ENCODE data around the gene TRMT2A. TPM values are rescaled to one million over a fixed set of nuclear protein-coding genes. Genes with fewer than 3 reads are reported as not detected.

Gene TRMT2A
- total and polyA plus RNA-seq, 5 donors, result 23.1 to 32.0 (median 28.0) TPM

- Histone ChIP-seq H3K4me3 (ENCODE audit: low read length) (no peak overlapping the region), H3K9me3 (ENCODE audit: control insufficient read depth, low read length) (no peaks in the 10 kb centered on the region), H3K27ac (ENCODE audit: low read length) (no peak overlapping the region), H3K27me3 (ENCODE audit: control insufficient read depth, insufficient read depth) (no peaks in the 10 kb centered on the region), H3K4me1 (ENCODE audit: control insufficient read depth, insufficient read depth, low read length) (no peaks in the 10 kb centered on the region)
- intact Hi-C loops (cut with DNase I), result no loop called here
- ATAC-seq (no peak), DNase-seq (no peak)
- WGBS, result 89% methylated on average over 11 of the region's 11 CpGs
These were observed 54.3 kb downstream of the TRMT2A start for GRCh38 chr22:20062766-20063083.

DNA sequence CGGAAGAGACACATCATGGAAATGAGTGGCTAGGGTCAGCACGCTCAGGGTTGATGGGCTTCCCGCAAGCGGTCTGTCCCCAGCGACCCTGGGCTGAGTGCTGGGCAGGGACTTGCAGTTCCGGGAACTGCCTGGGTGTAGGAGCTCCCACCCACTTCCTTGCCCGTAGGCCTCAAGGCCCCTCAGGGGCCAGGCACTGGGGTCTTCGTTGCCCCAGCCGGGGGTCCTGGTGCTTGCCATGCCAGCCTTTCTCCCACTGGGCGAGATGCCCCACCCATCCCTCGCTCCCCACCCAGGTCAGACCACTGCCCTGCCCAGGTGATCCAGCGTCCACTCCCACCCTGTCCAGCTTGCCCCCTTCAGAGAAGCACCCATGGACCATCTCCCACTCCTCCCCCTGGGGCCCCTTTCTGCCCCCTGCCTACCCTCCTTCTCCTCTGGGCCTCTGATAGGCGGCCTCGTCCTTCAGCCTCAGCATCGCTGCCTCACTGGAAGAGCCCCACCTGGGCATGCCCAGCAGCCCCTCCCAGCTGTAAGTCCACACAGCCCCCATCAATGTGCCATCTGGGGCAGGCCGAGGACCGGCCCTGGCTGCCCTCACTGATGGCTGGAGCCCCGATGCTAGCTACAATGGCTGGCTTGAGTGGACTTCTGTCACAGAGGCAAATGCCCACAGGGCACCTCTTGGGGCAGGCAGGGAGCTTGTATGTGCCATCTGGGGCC, 54.8 kb downstream of the TRMT2A start:
- no peak overlapping the region for H3K27ac ChIP-seq (ENCODE audit: low read length)
- H3K4me1 ChIP-seq (ENCODE audit: control insufficient read depth, insufficient read depth, low read length), result no peaks in the 10 kb centered on the region

More for the DNA sequence above, 54.8 kb downstream of the TRMT2A start:
- no peak for DNase-seq
- H3K27me3 ChIP-seq (ENCODE audit: control insufficient read depth, insufficient read depth), result no peaks in the 10 kb centered on the region
- intact Hi-C loops (cut with DNase I), result no loop called here
- no peak for ATAC-seq
- no peak overlapping the region for H3K4me3 ChIP-seq (ENCODE audit: low read length)
- no peaks in the 10 kb centered on the region for H3K9me3 ChIP-seq (ENCODE audit: control insufficient read depth, low read length)
- 92% methylated on average over 18 of the region's 18 CpGs for WGBS

Small RNA genes within 50 kb of the gene (microRNA-seq; reads per million reads assigned to microRNA genes)
- 0 to 0.54 reads per million in 2 donors for gene MIR6816

Other genes with a start within 250 kb of the TRMT2A start
- gene COMT, start 175.5 kb downstream of the TRMT2A start, total RNA-seq, result 10 to 100 TPM; 69.6 to 89.3 (median 84.4) TPM
- 102 TPM for gene COMT, start 175.5 kb downstream of the TRMT2A start, polyA plus RNA-seq
- 10 to 100 TPM; 18.7 to 28.5 (median 26.0) TPM for gene TXNRD2, start 175.4 kb downstream of the TRMT2A start, total RNA-seq
- gene TXNRD2, start 175.4 kb downstream of the TRMT2A start, polyA plus RNA-seq, result 32.9 TPM
- 10 to 100 TPM; 11.1 to 27.4 (median 18.4) TPM for gene ARVCF, start 100.4 kb downstream of the TRMT2A start, total RNA-seq
- 21.7 TPM for gene ARVCF, start 100.4 kb downstream of the TRMT2A start, polyA plus RNA-seq
- gene TANGO2, start 96.1 kb downstream of the TRMT2A start, total RNA-seq, result 10 to 100 TPM; 61.1 to 70.4 (median 67.3) TPM
- gene TANGO2, start 96.1 kb downstream of the TRMT2A start, polyA plus RNA-seq, result 64.9 TPM
- gene DGCR8, start 37.0 kb downstream of the TRMT2A start, total RNA-seq, result 10 to 100 TPM; 15.5 to 18.6 (median 17.0) TPM
- 11.2 TPM for gene DGCR8, start 37.0 kb downstream of the TRMT2A start, polyA plus RNA-seq
- 10 to 100 TPM; 32.5 to 46.8 (median 39.5) TPM for gene RANBP1, start 1.1 kb downstream of the TRMT2A start, total RNA-seq
- gene RANBP1, start 1.1 kb downstream of the TRMT2A start, polyA plus RNA-seq, result 33.3 TPM
- 10 to 100 TPM; 49.1 to 64.7 (median 55.7) TPM for gene ZDHHC8, start 14.6 kb upstream of the TRMT2A start, total RNA-seq
- 34.2 TPM for gene ZDHHC8, start 14.6 kb upstream of the TRMT2A start, polyA plus RNA-seq
- gene CCDC188, start 33.8 kb upstream of the TRMT2A start, total RNA-seq, result under 1 TPM; 0.22 to 0.83 (median 0.39) TPM
- 0.54 TPM for gene CCDC188, start 33.8 kb upstream of the TRMT2A start, polyA plus RNA-seq
- gene RTN4R, start 151.1 kb upstream of the TRMT2A start, total RNA-seq, result 1 to 10 TPM in 3 of 4 donors, under 1 TPM in 1; 0.56 to 1.9 (median 1.2) TPM
- gene RTN4R, start 151.1 kb upstream of the TRMT2A start, polyA plus RNA-seq, result 1.1 TPM
- gene DGCR6L, start 202.8 kb upstream of the TRMT2A start, total RNA-seq, result 10 to 100 TPM; 40.0 to 58.3 (median 49.2) TPM
- 88.9 TPM for gene DGCR6L, start 202.8 kb upstream of the TRMT2A start, polyA plus RNA-seq

All from right cardiac atrium (tissue), 5 donors.